Activated CD8-positive, alpha-beta memory T cell treated with anti-CD3 and anti-CD28 coated beads, Interleukin-2, amount 50 U/mL, for 24 hours (primary cell): ENCODE results near the gene CFAP74.

Source experiments
- DNase-seq: peaks from one replicate; pipeline ENCODE4 v3.0.0-alpha.2; 2020; ENCODE audit errors: extremely low read depth

The CFAP74 gene

GRCh38 chr1:1971688-1972087 is 31.9 kb downstream of the CFAP74 start:
- no peak for DNase-seq

GRCh38 chr1:1971017-1971416 is 32.6 kb downstream of the CFAP74 start:
- no peak for DNase-seq

DNA sequence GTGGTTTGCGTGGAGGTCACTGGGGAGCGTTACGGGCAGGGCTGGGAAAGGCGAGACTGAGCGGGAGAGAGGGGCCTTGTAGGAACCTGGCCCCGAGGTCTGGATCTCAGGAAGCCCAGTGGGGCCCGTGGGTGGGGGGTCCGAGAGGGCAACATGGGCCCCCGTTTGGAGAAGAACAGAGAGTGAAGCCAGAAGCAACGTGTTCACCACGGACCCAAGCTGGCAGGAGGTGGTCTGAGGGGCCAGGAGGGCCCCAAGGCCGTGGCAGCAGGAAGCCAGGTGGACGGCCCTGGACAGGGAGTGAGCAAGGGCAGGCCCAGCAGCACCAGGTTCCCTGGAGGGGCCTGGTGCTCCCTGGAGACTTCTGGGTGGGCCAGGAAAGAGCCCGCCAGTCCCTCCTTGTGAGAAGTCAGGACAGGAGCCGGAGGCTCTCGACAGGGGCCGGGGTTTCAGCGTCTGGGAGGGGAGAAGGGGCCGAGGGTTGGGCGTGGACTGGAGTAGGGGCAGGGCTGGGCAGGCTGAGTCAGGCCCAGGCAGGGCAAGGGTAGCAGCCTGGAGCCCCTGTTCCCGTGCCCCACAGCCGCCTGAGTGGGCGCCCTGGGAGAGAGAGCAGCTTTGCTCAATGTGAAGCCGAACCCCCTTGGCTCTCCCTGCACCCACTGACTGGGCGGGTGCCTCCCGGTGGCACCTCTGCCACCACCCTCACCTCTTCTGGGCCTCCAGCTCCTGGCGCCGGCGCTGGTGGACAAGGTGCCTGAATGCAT is 33.5 kb downstream of the CFAP74 start:
- no peak for DNase-seq

GRCh38 chr1:1969505-1969900 is 34.1 kb downstream of the CFAP74 start:
- no peak for DNase-seq

DNA sequence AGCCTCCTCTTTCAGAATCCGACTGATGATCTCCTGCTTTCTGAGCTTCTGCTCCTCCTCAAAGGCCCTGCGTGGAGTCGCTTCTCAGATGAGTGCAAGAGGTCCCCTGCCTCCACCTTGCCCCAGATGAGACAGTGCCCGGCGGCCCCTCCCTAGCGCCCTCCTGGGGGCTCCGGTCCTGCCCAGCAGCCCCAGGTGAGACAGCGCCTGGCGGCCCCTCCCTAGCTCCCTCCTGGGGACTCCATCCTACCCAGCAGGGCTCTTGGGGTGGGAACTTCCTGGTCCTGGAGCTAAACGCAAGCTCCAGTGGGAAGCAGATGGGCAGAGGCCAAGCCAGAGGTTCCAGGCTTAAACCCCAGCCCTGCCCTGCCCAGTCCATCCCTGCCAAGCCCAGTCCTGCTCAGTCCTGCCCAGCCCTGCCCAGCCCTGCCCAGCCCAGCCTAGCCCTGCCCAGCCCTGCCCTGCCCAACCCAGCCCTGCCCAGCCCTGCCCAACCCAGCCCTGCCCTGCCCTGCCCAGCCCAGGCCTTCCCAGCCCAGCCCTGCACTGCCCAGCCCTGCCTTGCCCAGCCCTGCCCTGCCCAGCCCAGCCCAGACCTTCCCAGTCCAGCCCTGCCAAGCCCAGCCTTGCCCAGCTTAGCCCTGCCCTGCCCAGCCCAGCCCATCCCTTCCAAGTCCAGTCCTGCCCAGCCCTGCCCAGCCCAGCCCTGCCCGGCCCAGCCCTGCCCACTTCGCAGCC is 34.6 kb downstream of the CFAP74 start:
- DNase-seq = no peak

GRCh38 chr1:1967879-1968278 is 35.7 kb downstream of the CFAP74 start:
- DNase-seq = no peak

DNA sequence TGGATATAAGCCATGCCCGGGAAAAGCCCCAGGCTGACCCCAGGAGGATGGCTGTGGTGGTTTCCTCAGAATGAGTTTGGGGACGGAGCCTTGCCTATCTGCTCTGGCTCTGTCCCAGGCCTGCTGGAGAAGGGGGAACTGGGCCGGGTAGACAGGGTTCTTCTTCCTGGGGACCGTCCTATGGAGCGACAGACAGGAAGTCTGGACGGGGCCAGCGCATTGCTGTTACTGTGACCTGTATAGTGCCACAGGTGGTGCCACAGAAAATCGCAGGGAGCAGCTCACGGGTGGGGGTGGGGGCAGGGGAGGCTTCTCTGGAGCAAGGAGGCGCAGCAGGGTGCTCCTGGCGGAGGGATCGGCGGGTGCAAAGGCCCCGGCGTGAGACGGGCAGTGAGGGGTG is 36.4 kb downstream of the CFAP74 start:
- no peak for DNase-seq

GRCh38 chr1:1966071-1966740 is 37.4 kb downstream of the CFAP74 start:
- no peak for DNase-seq

DNA sequence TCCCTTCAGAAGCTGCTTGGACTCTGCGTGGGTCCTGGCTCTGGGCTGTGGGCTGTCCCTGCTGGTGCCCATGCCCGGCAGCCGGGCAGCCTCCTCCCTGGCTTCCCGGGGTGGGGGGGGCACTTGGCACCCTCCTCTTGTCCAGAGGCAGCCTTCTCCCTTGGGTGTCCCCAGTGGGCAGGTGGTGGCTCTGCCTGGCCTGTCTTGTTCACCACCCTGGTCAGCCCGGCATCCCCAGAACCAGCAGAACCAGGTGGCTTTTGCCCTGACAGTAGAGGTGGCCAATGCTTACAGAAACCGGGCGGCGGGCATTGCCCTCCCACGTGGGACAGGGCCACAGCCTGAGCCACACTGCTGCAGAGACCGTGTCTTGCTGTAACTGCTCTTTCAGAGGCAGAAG is 38.0 kb downstream of the CFAP74 start:
- DNase-seq = no peak

- DNase-seq = no peak
These were observed 38.8 kb downstream of the CFAP74 start for GRCh38 chr1:1964811-1965210.

DNA sequence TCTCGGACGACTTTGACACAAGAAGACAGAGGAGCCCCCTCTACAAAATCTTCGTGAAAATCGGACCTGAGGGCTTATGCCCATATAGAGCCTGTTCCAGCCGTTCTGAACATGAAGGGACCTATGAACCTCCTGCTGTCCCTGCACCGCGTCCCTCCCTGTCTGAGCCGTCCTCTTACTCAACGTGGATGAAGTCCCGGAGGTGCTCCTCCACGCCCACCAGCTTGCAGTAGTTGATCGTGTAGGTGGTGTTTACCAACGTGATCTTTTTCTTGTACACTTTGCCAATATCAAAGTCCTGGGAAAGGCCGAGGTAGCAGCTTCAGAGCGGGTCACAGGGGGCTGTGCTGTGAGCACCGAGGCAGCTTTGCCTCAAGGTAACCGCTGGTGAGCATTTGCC is 40.0 kb downstream of the CFAP74 start:
- DNase-seq = no peak

DNA sequence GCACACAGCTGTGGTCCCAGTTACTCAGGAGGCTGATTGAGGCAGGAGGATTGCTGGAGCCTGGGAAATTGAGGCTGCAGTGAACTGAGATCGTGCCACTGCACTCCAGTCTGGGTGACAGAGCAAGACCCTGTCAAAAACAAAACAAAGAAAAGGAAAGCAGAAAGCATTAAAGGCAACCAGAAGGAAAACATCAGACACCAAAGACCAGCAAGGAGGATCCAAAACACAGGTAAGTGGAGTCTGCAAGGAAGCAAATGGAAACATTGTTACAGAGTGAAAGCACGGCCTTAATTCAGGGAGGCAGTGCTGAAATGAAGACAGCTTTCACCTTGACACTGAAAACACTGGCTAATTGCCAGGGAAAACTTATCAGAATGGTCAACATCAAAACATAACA is 40.8 kb downstream of the CFAP74 start:
- no peak for DNase-seq

GRCh38 chr1:1960480-1961196 is 42.9 kb downstream of the CFAP74 start:
- DNase-seq = no peak

DNA sequence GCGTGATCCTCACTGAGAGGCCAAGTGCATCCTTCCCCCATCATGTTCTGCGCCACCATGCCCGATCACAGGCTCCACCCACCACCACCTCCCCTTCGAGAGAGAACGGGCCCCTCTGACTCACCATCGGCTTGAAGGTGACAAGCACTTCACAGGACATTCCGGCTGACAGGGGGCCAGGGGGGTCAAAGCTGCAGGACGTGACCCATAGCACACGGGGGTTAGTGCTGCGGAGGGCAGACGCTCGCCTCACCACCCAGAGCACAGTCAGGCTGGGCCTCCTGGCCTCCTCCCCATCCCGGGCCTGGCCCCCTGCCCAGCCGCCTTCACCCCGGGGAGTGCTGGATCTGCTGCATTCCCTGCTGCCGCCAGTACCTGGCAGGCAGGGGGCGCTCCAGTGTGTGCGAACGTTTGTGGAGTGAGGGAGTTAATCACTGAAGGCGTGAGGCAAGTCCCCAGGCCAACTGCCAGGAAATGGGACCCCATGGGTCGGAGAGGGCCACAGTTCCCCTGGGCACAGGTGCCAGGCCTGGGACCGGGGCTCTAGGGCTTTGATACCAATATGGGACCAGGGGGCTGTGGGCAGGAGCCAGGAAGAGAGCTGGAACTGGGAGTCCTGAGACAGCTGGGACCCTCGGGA is 43.6 kb downstream of the CFAP74 start:
- DNase-seq = peak; percentile 39

DNA sequence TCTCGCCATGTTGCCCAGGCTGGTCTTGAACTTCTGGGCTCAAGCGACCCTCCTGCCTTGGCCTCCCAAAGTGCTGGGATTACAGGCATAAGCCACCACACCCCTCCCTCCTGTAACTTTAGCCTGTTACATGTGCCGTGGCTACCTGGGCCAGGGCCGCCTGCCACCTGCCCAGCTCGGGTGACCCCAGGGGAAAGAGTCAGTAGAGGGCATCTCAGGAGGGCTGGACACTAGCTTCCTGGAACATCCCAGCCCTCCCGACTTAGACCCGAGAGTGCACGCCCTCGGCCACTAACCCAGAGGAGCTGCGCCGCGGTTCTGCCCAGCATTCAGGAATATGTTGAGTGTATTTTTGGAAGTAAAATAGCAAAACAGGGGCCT is 44.1 kb downstream of the CFAP74 start:
- no peak for DNase-seq

GRCh38 chr1:1958071-1958541 is 45.5 kb downstream of the CFAP74 start:
- DNase-seq = no peak

- no peak for DNase-seq
These were observed 46.0 kb downstream of the CFAP74 start for GRCh38 chr1:1957533-1957961.

- no peak for DNase-seq
These were observed 46.7 kb downstream of the CFAP74 start for GRCh38 chr1:1956586-1957532.

DNA sequence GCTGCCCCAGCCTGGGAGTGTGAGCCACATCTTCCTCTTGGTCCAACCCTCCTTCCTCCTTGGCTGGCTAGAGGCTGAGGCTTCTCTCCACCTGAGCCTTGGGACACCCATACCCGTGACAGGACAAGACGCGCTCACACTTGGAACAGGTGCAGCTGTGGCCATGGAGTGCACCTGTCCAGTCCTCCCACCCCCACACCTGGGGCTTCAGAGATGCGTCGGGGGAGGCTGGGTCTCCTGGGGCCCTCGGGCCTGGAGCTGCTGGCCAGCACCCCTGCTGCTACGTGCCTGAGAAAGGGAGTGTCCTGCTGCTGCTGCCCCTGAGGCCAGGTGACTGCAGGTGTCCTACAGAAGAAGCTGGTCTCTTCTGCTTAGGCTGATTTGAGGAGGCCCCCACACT is 47.5 kb downstream of the CFAP74 start:
- DNase-seq = no peak

GRCh38 chr1:1955621-1956094 is 47.9 kb downstream of the CFAP74 start:
- DNase-seq = no peak
